Measurements from ENCODE around the gene PDGFC.

PDGFC gene

DNA sequence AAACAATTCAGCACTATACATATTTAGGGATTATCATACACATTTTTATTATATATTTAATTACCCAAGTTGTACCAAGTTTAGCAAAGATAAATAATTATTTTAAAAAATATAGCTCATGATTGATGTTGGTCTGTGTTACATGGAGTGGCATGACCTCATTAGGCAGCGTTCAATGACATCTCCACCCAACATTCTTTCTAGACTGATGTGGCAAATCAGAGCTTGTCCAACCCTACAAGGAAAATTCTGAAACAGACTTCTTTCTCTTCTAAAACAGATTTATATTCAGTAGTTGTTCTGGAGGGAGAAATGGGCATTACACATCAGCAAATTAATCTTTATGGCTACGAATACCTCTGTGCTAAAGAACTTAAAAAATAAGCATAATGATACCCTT lies 189.7 kb downstream of the PDGFC start:
- DNase-seq (ENCODE audit: low read depth) = peak; percentile 51
- H3K4me3 ChIP-seq (ENCODE audit: low read length) = no peak overlapping the region
- TF ChIP-seq, protein P1, sequence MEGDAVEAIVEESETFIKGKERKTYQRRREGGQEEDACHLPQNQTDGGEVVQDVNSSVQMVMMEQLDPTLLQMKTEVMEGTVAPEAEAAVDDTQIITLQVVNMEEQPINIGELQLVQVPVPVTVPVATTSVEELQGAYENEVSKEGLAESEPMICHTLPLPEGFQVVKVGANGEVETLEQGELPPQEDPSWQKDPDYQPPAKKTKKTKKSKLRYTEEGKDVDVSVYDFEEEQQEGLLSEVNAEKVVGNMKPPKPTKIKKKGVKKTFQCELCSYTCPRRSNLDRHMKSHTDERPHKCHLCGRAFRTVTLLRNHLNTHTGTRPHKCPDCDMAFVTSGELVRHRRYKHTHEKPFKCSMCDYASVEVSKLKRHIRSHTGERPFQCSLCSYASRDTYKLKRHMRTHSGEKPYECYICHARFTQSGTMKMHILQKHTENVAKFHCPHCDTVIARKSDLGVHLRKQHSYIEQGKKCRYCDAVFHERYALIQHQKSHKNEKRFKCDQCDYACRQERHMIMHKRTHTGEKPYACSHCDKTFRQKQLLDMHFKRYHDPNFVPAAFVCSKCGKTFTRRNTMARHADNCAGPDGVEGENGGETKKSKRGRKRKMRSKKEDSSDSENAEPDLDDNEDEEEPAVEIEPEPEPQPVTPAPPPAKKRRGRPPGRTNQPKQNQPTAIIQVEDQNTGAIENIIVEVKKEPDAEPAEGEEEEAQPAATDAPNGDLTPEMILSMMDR (conservative IDR thresholded peaks at IDR 0.05; ENCODE audit: low read length) = no peak

DNA sequence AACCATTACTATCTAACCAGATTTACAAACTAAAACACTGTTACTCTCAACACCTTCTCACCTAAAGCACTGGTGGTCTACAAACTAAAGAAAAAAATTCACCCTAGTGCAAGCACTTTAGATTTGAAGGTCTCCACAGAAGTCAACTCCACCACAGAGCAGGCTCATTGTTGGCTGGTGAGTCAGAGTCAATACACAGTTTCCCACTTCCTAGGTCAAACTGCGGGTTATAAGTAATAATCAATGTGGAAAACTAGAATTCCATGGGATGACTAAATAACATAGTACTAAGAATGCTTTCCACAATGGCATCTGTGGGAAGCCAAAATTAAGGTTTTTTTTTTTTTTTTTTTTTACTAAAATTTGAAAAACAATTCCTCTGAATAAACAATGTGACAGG lies 191.8 kb downstream of the PDGFC start:
- no peak overlapping the region for H3K4me3 ChIP-seq (ENCODE audit: low read length)
- TF ChIP-seq, protein P1 (conservative IDR thresholded peaks at IDR 0.05; ENCODE audit: low read length) = no peak
- DNase-seq (ENCODE audit: low read depth) = peak; percentile 95

DNA sequence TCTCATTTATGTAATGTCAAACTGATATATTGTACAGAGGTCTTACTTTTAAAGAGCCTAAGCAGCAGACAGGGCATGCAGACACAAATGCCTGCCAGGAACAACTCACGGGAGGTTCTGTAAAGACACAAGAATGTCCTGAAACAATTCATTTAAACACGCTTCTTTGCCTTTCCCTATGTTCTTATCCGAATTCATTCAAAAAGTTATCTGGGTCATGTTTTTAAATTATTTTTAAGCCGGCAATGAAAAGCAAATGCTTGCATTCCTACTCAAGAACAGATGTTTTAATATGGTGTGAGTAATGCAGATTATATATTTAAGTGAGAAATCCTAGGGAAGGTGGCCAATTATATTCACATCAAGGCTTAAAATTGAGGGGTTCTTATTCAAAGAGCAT lies 192.6 kb downstream of the PDGFC start:
- no peak overlapping the region for H3K4me3 ChIP-seq (ENCODE audit: low read length)
- TF ChIP-seq, protein P1 (conservative IDR thresholded peaks at IDR 0.05; ENCODE audit: low read length) = no peak
- peak; percentile 68 for DNase-seq (ENCODE audit: low read depth)

DNA sequence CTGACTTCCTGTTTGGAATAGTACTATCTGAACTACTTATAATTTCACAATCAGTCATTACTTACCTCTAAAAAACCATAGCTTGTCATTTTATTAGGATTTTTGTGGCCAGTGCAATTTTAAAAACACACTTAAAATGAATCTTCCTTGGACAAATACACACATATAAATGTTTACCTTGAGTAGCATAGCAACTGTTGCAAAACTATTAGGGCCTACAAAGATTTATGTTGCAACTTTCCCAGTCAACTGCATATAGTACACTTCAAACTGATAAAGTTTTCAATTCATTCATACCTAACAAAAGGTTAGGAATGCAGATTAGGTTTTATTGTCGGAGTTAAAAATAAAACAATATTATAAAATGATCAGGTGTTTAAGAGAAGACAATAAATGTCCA lies 193.0 kb downstream of the PDGFC start:
- no peak overlapping the region for H3K4me3 ChIP-seq (ENCODE audit: low read length)
- TF ChIP-seq, protein P1 (conservative IDR thresholded peaks at IDR 0.05; ENCODE audit: low read length) = no peak
- peak; percentile 93 for DNase-seq (ENCODE audit: low read depth)

DNA sequence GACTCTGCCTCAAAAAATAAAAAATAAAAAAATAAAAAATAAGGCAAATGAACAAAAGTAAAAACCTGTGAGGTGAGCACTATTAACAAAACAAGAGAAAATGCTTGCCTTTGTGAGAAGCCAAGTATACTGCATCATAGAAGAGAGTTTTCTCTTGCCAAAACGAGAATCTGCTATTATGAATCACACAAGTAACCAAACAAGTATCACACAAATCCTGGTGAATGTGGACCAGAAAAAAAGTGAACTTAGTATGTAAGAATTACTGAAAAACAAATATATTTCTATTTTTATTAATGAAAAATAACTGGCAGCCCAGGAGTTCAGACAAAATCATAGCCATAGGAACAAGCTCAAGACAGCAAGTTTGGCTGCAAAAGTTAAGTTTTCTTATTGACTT lies 193.5 kb downstream of the PDGFC start:
- DNase-seq (ENCODE audit: low read depth) = peak; percentile 71
- TF ChIP-seq, protein P1 (conservative IDR thresholded peaks at IDR 0.05; ENCODE audit: low read length) = no peak
- no peak overlapping the region for H3K4me3 ChIP-seq (ENCODE audit: low read length)

DNA sequence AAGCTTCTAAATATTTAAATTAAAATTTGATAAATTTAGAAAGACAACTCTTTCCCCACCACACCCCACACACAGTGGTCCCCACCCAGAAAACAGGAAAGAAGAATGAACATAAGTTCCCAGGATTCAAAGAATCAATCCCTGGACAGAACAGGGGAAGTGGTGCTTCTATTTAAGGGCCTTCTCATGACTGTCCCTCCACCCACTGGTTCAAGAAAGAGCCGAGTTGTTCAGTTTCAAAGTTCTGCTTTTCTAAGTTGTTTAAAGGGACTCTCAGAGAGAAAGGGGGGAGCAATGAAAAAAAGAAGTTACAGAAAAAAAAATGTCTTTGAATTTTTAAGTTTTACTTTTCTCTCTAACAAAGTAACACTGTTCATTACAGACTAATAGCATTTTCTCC lies 195.8 kb downstream of the PDGFC start:
- DNase-seq (ENCODE audit: low read depth) = no peak
- no peak overlapping the region for H3K4me3 ChIP-seq (ENCODE audit: low read length)

DNA sequence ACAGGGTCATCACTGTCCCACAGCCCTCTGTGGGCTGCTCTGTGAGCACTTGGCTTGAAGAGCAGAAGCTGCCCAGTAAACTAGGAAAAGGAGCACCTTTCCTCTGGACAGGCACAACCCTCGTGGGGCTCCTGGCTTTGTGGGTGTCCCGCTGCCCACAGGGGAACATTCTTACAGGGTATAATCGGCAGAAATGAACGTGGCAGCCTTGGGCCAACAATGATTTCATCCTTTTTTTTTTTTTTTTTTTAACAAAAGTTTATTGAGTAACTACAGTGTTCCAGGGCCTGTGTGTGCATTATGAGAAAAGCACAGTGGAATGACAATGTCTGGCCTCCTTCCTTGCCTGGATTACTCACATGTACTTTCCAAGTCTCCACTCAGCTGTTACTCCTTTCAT lies 197.2 kb downstream of the PDGFC start:
- peak; percentile 96 for DNase-seq (ENCODE audit: low read depth)
- peak overlapping the region; percentile 16; the same call in 1 of the 2 replicates for H3K4me3 ChIP-seq (ENCODE audit: low read length)
- TF ChIP-seq, protein P1 (conservative IDR thresholded peaks at IDR 0.05; ENCODE audit: low read length) = no peak

More for the DNA sequence above, 195.8 kb downstream of the PDGFC start:
- TF ChIP-seq, protein P1 (conservative IDR thresholded peaks at IDR 0.05; ENCODE audit: low read length) = no peak

Measured in AG10803 (cell line).